WTC11 (cell line): Measurements from ENCODE around the gene SGSM2. TPM values are rescaled to one million over a fixed set of nuclear protein-coding genes. Genes with fewer than 3 reads are reported as not detected.

ENCODE experiments used
- ATAC-seq: fragments of 200-7000 bp; cut with Tn5 transposase; 2 replicates; pipeline ENCODE4 v1.10.0; 2021; ENCODE audit warnings: mild to moderate bottlenecking, moderate library complexity
- CTCF ChIA-PET: fragments of 300-600 bp; sonication (Branson Sonifier 250); formaldehyde crosslinking; loops from one replicate; lab custom pipeline; 2021; ENCODE audit warnings: antibody characterized with exemption; lab: Charles Lee
- POLR2A ChIA-PET: fragments of 350-600 bp; sonication (Branson Sonifier 250); formaldehyde crosslinking; loops from one replicate; lab custom pipeline; 2021; ENCODE audit warnings: antibody characterized with exemption; lab: Charles Lee
- DNase-seq: peaks from one replicate; pipeline ENCODE4 v3.0.0; 2021; ENCODE audit warnings: low spot score
- H3K27ac Mint-ChIP-seq: 2 replicates; pipeline ENCODE4 v1.8.0; 2021; ENCODE audit warnings: mixed read lengths
- H3K27me3 Mint-ChIP-seq: 2 replicates; pipeline ENCODE4 v1.8.0; 2021; ENCODE audit warnings: low read depth, mild to moderate bottlenecking, moderate library complexity, mixed read lengths
- H3K36me3 Mint-ChIP-seq: 2 replicates; pipeline ENCODE4 v1.8.0; 2021; ENCODE audit warnings: mixed read lengths
- H3K4me1 Mint-ChIP-seq: 2 replicates; pipeline ENCODE4 v1.8.0; 2022; ENCODE audit warnings: mixed read lengths
- H3K4me3 Mint-ChIP-seq: 2 replicates; pipeline ENCODE4 v1.8.0; 2021; ENCODE audit warnings: mild to moderate bottlenecking, moderate library complexity, mixed read lengths
- H3K9me3 Mint-ChIP-seq: 2 replicates; pipeline ENCODE4 v1.8.0; 2021; ENCODE audit warnings: mixed read lengths
- ETV6 ChIP-seq: sonication (generic); formaldehyde crosslinking; IDR thresholded peaks from 2 replicates; pipeline ENCODE4 v1.8.1; 2022; ENCODE audit warnings: mild to moderate bottlenecking, missing genetic modification reagents
- FOXP1 ChIP-seq: sonication (generic); formaldehyde crosslinking; IDR thresholded peaks from 2 replicates; pipeline ENCODE4 v1.8.0; 2022; ENCODE audit warnings: missing genetic modification reagents, mild to moderate bottlenecking, moderate library complexity, borderline replicate concordance
- GABPB1 ChIP-seq: sonication (generic); formaldehyde crosslinking; IDR thresholded peaks from 2 replicates; pipeline ENCODE4 v1.8.1; 2023; ENCODE audit warnings: mild to moderate bottlenecking, missing genetic modification reagents
- KAT7 ChIP-seq: sonication (generic); formaldehyde crosslinking; IDR thresholded peaks from 2 replicates; pipeline ENCODE4 v1.8.1; 2023; ENCODE audit warnings: missing genetic modification reagents, mild to moderate bottlenecking, borderline replicate concordance
- MXD4 ChIP-seq: fragments of 250-450 bp; sonication (Bioruptor Pico); IDR thresholded peaks from 2 replicates; pipeline ENCODE4 v1.8.0; 2021; ENCODE audit warnings: mild to moderate bottlenecking, moderate library complexity, borderline replicate concordance
- NFE2L1 ChIP-seq: sonication (generic); formaldehyde crosslinking; IDR thresholded peaks from 2 replicates; pipeline ENCODE4 v1.8.1; 2023; ENCODE audit warnings: missing genetic modification reagents
- NFYB ChIP-seq: sonication (generic); formaldehyde crosslinking; conservative IDR thresholded peaks from 2 replicates; pipeline ENCODE4 v1.8.0; 2022; ENCODE audit warnings: low read depth, missing genetic modification reagents
- RELA ChIP-seq: sonication (generic); formaldehyde crosslinking; IDR thresholded peaks from 2 replicates; pipeline ENCODE4 v1.8.1; 2022; ENCODE audit warnings: missing genetic modification reagents, mild to moderate bottlenecking, borderline replicate concordance
- SOX15 ChIP-seq: fragments of 250-450 bp; sonication (Bioruptor Pico); IDR thresholded peaks from 2 replicates; pipeline ENCODE4 v1.9.0; 2021; ENCODE audit warnings: mild to moderate bottlenecking
- ZNF219 ChIP-seq: sonication (generic); formaldehyde crosslinking; IDR thresholded peaks from 2 replicates; pipeline ENCODE4 v1.8.0; 2023; ENCODE audit warnings: missing genetic modification reagents, mild to moderate bottlenecking, borderline replicate concordance
- ZNF263 ChIP-seq: sonication (generic); formaldehyde crosslinking; IDR thresholded peaks from 2 replicates; pipeline ENCODE4 v1.8.1; 2022; ENCODE audit warnings: low read depth, mild to moderate bottlenecking, moderate library complexity, missing genetic modification reagents
- ZNF317 ChIP-seq: sonication (generic); formaldehyde crosslinking; IDR thresholded peaks from 2 replicates; pipeline ENCODE4 v1.8.1; 2023; ENCODE audit warnings: low read depth, mild to moderate bottlenecking, moderate library complexity, missing genetic modification reagents, borderline replicate concordance
- ZNF396 ChIP-seq: fragments of 250-450 bp; sonication (Bioruptor Pico); IDR thresholded peaks from 2 replicates; pipeline ENCODE4 v1.8.0; 2021; ENCODE audit warnings: mild to moderate bottlenecking, moderate library complexity, borderline replicate concordance
- total RNA-seq: library from RNA; stranded (reverse); gene quantifications from 3 replicates; pipeline ENCODE4 v1.2.3, GENCODE V29; 2021
- TF ChIP-seq, protein P1 (sequence below): fragments of 250-450 bp; sonication (Bioruptor Pico); IDR thresholded peaks from 2 replicates; pipeline ENCODE4 v1.9.0; 2021; ENCODE audit warnings: moderate library complexity, mild to moderate bottlenecking, inconsistent platforms, borderline replicate concordance
- TF ChIP-seq, protein P2 (sequence below): fragments of 200-600 bp; IDR thresholded peaks from 2 replicates; pipeline ENCODE4 v1.8.0; 2022; ENCODE audit warnings: antibody characterized with exemption
- TF ChIP-seq, protein P3 (sequence below): sonication (generic); formaldehyde crosslinking; IDR thresholded peaks from 2 replicates; pipeline ENCODE4 v1.8.0; 2022; ENCODE audit warnings: mild to moderate bottlenecking, missing genetic modification reagents
- TF ChIP-seq, protein P4 (sequence below): sonication (generic); formaldehyde crosslinking; IDR thresholded peaks from 2 replicates; pipeline ENCODE4 v1.8.0; 2022; ENCODE audit warnings: mild to moderate bottlenecking, missing genetic modification reagents
- TF ChIP-seq, protein P5 (sequence below): fragments of 250-450 bp; sonication (Bioruptor Pico); IDR thresholded peaks from 2 replicates; pipeline ENCODE4 v1.9.0; 2021; ENCODE audit warnings: mild to moderate bottlenecking, borderline replicate concordance
- TF ChIP-seq, protein P6 (sequence below): sonication (generic); formaldehyde crosslinking; IDR thresholded peaks from 2 replicates; pipeline ENCODE4 v1.8.1; 2023; ENCODE audit warnings: mild to moderate bottlenecking, missing genetic modification reagents, moderate library complexity

SGSM2 gene
- total RNA-seq, 1 experiment from 2014 or later, result 50.3 TPM

DNA sequence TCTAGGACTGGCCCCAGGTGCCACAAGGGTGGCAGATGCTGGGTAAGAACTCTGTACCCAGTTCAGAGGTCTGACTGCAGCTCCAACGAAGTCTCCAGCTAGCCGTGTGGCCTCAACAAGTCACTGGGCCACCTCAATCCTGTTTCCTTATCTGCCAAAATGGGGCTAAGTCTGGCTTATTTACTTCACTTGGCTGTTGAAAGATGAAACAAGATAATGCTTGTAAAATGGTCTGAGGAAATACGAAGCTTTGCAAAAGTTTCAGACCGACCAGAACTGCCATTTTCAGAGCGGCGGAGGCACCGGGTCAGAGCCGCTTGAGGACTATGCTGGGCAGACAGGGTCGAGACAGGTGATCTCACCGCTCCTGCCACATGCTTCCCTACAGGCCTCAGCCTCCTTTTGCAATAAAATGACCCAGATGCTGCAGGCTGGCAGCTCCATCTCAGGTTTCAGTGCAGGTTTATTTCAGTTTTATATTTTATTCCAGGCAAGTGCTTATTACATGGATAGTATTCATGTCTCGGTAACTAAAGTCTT, 46.4 kb downstream of the SGSM2 start:
- peak overlapping the region; percentile 53 for H3K27ac Mint-ChIP-seq
- no peaks in the 10 kb centered on the region for H3K27me3 Mint-ChIP-seq
- no peak for ATAC-seq
- TF ChIP-seq ZNF263 (CRISPR knock-in tag) (no peak), FOXP1 (no peak), RELA (CRISPR knock-in tag) (no peak), ZNF219 (no peak), SOX15 (CRISPR knock-in tag) (no peak), NFYB (CRISPR knock-in tag) (no peak), ETV6 (no peak), ZNF317 (no peak)
- TF ChIP-seq, protein P1, sequence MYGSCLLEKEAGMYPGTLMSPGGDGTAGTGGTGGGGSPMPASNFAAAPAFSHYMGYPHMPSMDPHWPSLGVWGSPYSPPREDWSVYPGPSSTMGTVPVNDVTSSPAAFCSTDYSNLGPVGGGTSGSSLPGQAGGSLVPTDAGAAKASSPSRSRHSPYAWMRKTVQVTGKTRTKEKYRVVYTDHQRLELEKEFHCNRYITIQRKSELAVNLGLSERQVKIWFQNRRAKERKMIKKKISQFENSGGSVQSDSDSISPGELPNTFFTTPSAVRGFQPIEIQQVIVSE (CRISPR knock-in tag), result no peak
- TF ChIP-seq, protein P2, sequence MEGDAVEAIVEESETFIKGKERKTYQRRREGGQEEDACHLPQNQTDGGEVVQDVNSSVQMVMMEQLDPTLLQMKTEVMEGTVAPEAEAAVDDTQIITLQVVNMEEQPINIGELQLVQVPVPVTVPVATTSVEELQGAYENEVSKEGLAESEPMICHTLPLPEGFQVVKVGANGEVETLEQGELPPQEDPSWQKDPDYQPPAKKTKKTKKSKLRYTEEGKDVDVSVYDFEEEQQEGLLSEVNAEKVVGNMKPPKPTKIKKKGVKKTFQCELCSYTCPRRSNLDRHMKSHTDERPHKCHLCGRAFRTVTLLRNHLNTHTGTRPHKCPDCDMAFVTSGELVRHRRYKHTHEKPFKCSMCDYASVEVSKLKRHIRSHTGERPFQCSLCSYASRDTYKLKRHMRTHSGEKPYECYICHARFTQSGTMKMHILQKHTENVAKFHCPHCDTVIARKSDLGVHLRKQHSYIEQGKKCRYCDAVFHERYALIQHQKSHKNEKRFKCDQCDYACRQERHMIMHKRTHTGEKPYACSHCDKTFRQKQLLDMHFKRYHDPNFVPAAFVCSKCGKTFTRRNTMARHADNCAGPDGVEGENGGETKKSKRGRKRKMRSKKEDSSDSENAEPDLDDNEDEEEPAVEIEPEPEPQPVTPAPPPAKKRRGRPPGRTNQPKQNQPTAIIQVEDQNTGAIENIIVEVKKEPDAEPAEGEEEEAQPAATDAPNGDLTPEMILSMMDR, result no peak
- TF ChIP-seq, protein P3, sequence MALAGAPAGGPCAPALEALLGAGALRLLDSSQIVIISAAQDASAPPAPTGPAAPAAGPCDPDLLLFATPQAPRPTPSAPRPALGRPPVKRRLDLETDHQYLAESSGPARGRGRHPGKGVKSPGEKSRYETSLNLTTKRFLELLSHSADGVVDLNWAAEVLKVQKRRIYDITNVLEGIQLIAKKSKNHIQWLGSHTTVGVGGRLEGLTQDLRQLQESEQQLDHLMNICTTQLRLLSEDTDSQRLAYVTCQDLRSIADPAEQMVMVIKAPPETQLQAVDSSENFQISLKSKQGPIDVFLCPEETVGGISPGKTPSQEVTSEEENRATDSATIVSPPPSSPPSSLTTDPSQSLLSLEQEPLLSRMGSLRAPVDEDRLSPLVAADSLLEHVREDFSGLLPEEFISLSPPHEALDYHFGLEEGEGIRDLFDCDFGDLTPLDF (CRISPR knock-in tag), result no peak
- TF ChIP-seq, protein P4, sequence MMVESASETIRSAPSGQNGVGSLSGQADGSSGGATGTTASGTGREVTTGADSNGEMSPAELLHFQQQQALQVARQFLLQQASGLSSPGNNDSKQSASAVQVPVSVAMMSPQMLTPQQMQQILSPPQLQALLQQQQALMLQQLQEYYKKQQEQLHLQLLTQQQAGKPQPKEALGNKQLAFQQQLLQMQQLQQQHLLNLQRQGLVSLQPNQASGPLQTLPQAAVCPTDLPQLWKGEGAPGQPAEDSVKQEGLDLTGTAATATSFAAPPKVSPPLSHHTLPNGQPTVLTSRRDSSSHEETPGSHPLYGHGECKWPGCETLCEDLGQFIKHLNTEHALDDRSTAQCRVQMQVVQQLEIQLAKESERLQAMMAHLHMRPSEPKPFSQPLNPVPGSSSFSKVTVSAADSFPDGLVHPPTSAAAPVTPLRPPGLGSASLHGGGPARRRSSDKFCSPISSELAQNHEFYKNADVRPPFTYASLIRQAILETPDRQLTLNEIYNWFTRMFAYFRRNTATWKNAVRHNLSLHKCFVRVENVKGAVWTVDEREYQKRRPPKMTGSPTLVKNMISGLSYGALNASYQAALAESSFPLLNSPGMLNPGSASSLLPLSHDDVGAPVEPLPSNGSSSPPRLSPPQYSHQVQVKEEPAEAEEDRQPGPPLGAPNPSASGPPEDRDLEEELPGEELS, result no peak
- TF ChIP-seq, protein P5, sequence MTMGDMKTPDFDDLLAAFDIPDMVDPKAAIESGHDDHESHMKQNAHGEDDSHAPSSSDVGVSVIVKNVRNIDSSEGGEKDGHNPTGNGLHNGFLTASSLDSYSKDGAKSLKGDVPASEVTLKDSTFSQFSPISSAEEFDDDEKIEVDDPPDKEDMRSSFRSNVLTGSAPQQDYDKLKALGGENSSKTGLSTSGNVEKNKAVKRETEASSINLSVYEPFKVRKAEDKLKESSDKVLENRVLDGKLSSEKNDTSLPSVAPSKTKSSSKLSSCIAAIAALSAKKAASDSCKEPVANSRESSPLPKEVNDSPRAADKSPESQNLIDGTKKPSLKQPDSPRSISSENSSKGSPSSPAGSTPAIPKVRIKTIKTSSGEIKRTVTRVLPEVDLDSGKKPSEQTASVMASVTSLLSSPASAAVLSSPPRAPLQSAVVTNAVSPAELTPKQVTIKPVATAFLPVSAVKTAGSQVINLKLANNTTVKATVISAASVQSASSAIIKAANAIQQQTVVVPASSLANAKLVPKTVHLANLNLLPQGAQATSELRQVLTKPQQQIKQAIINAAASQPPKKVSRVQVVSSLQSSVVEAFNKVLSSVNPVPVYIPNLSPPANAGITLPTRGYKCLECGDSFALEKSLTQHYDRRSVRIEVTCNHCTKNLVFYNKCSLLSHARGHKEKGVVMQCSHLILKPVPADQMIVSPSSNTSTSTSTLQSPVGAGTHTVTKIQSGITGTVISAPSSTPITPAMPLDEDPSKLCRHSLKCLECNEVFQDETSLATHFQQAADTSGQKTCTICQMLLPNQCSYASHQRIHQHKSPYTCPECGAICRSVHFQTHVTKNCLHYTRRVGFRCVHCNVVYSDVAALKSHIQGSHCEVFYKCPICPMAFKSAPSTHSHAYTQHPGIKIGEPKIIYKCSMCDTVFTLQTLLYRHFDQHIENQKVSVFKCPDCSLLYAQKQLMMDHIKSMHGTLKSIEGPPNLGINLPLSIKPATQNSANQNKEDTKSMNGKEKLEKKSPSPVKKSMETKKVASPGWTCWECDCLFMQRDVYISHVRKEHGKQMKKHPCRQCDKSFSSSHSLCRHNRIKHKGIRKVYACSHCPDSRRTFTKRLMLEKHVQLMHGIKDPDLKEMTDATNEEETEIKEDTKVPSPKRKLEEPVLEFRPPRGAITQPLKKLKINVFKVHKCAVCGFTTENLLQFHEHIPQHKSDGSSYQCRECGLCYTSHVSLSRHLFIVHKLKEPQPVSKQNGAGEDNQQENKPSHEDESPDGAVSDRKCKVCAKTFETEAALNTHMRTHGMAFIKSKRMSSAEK (CRISPR knock-in tag), result no peak
- H3K36me3 Mint-ChIP-seq, result peaks cover 6% of the 10 kb centered on the region; the same call in 1 of the 2 replicates
- H3K4me3 Mint-ChIP-seq, result no peak overlapping the region
- H3K9me3 Mint-ChIP-seq, result no peaks in the 10 kb centered on the region
- no peak for DNase-seq
- CTCF ChIA-PET, result interaction anchor here (1.1 to 7.4 kb wide), 19 partner anchors 9 to 629 kb away, joined by 3 to 268 read pairs (median 22); partner anchors contain the start of genes MNT, SGSM2 and TSR1
- peaks cover 18% of the 10 kb centered on the region for H3K4me1 Mint-ChIP-seq
- POLR2A ChIA-PET, result interaction anchor here (1.1 to 2.1 kb wide), 2 partner anchors 16 to 18 kb away, joined by 4 to 12 read pairs; no protein-coding TSS in a partner anchor

DNA sequence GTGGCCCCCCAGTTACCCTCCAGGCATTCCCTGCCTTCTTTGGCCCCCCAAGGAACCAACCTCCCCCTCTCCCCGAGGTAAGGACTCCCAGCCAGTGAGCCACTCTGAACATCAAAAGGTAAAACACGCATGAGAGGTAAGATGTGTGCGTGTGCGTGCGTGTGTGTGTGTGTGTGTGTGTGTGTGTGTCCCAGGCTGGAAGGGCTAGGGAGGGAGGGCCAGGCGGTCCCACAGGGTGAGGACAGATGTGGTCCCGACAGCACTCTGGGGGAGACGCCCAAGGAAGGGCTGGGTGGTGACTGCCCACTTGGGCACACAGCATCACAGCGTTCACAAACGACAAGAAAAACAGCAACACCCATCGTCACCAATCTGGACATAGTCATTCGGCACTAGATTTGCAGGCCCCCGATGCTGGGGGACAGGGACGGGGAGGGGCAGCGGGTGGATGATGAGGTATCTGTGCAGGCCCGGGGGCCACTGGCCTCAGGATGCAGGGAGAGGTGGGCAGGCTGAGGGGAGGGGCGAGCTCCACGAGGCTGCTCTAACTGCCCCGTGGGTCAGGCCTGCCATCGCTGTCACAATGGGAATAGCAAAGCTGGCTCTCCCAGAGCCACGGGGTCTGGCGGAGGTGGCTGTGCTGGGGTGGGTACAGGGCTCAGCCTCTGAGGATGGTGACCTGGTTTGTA, 47.3 kb downstream of the SGSM2 start:
- peaks cover 3% of the 10 kb centered on the region; the same call in 1 of the 2 replicates for H3K36me3 Mint-ChIP-seq
- ATAC-seq (no peak), DNase-seq (no peak)
- H3K9me3 Mint-ChIP-seq, result no peaks in the 10 kb centered on the region
- TF ChIP-seq NFE2L1 (CRISPR knock-in tag), result no peak
- TF ChIP-seq KAT7 (CRISPR knock-in tag), result no peak
- TF ChIP-seq MXD4 (CRISPR knock-in tag), result no peak
- TF ChIP-seq ETV6, result no peak
- TF ChIP-seq, protein P6, sequence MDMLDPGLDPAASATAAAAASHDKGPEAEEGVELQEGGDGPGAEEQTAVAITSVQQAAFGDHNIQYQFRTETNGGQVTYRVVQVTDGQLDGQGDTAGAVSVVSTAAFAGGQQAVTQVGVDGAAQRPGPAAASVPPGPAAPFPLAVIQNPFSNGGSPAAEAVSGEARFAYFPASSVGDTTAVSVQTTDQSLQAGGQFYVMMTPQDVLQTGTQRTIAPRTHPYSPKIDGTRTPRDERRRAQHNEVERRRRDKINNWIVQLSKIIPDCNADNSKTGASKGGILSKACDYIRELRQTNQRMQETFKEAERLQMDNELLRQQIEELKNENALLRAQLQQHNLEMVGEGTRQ, result no peak
- no peak for TF ChIP-seq GABPB1
- TF ChIP-seq FOXP1, result no peak
- no peak for TF ChIP-seq ZNF396 (CRISPR knock-in tag)
- CTCF ChIA-PET, result interaction anchor here (0.7 to 7.4 kb wide), 7 partner anchors 8 to 32 kb away, joined by 3 to 268 read pairs (median 57); partner anchors contain the start of gene MNT
- no peaks in the 10 kb centered on the region for H3K27me3 Mint-ChIP-seq
- no peak overlapping the region for H3K4me3 Mint-ChIP-seq
- peaks cover 25% of the 10 kb centered on the region for H3K4me1 Mint-ChIP-seq
- H3K27ac Mint-ChIP-seq, result no peak overlapping the region
- POLR2A ChIA-PET, result interaction anchor here (0.6 to 0.9 kb wide), 2 partner anchors 8 to 42 kb away, joined by 3 to 8 read pairs; no protein-coding TSS in a partner anchor
